Heart left ventricle (tissue), 16 donors: ENCODE data around the gene HIBCH. TPM values are rescaled to one million over a fixed set of nuclear protein-coding genes. Genes with fewer than 3 reads are reported as not detected.

Experiments
- ATAC-seq, 4 donors: fragments of 200-7000 bp; cut with Tn5 transposase; one replicate each; pipeline ENCODE4 v1.9.1; 2020 to 2022; ENCODE audit warnings: moderate library complexity in 4 of 4, mild to moderate bottlenecking in 3 of 4, moderate number of reproducible peaks in 1 of 4
- DNase-seq, 5 donors: peaks; one replicate each; pipeline ENCODE4 v3.0.0-alpha.2; 2020
- H3K27ac ChIP-seq, 12 donors: fragments of 200-600 bp; sonication (generic) in 4 of 12; one replicate each; pipeline versions ENCODE4 v1.5.0 to v1.8.0; 2016 to 2022; ENCODE audit warnings: mild to moderate bottlenecking in 2 of 12
- H3K27me3 ChIP-seq, 9 donors: fragments of 200-600 bp; sonication (generic) in 2 of 9; one replicate each; pipeline versions ENCODE4 v1.5.1 to v1.8.0; 2016 to 2022; ENCODE audit warnings: mild to moderate bottlenecking in 3 of 9
- H3K36me3 ChIP-seq, 9 donors: fragments of 200-600 bp; sonication (generic) in 2 of 9; one replicate each; pipeline versions ENCODE4 v1.5.0 to v1.8.0; 2018 to 2022; ENCODE audit warnings: mild to moderate bottlenecking in 2 of 9
- H3K4me1 ChIP-seq, 12 donors: fragments of 200-600 bp; sonication (generic) in 4 of 12; one replicate each; pipeline versions ENCODE4 v1.5.0 to v1.8.0; 2016 to 2022; ENCODE audit warnings: mild to moderate bottlenecking in 3 of 12
- H3K4me3 ChIP-seq, 12 donors: fragments of 200-600 bp; sonication (generic) in 4 of 12; one replicate each; pipeline versions ENCODE4 v1.5.0 to v1.8.0; 2017 to 2022; ENCODE audit warnings: mild to moderate bottlenecking in 9 of 12, moderate library complexity in 4 of 12
- H3K9me3 ChIP-seq, 12 donors: fragments of 200-600 bp; sonication (generic) in 4 of 12; one replicate each; pipeline versions ENCODE4 v1.5.0 to v1.8.0; 2016 to 2022; ENCODE audit warnings: mild to moderate bottlenecking in 1 of 12
- CTCF ChIP-seq, 12 donors: fragments of 200-600 bp; sonication (generic) in 4 of 12; IDR thresholded peaks; one replicate each; pipeline versions ENCODE4 v1.5.0 to v1.8.0; 2018 to 2022; ENCODE audit warnings: antibody characterized with exemption in 12 of 12, mild to moderate bottlenecking in 5 of 12
- POLR2A ChIP-seq, 2 donors: fragments of 450-650 bp; IDR thresholded peaks; one replicate each; pipeline ENCODE4 v1.6.1; 2017; ENCODE audit warnings: antibody characterized with exemption in 2 of 2, mild to moderate bottlenecking in 2 of 2, moderate library complexity in 2 of 2
- WGBS, 4 donors: extraction: QIAGEN DNeasy Blood & Tissue Kit in 2 of 4; methylation state at CpG; one replicate each; pipeline versions ENCODE4 v1.1.5 to v1.1.7; 2013 to 2018; 5-methylcytosine and 5-hydroxymethylcytosine counted together
- intact Hi-C, 10 donors: fragments of 100-400 bp; cut with DNase I; formaldehyde crosslinking; loops; one replicate each; pipeline versions ENCODE4 v1.11.1 to v1.14.2; 2022
- polyA plus RNA-seq, 2 donors: library from polyadenylated mRNA; stranded (reverse); fragments of 200-250 nt; gene quantifications; one replicate each; pipeline ENCODE4 v1.2.3, GENCODE V29; 2013
- total RNA-seq, 9 donors: library from RNA; depleted of rRNA in 2 of 9; stranded (reverse); fragments of >200 nt in 2 of 9; fragmentation: NEBNext Ultra II Directional in 3 of 9; extraction: Animal tissue kit (Norgen Biotek cat#: 25700) in 3 of 9; gene quantifications; one replicate each; pipeline versions ENCODE4 v1.1.0 to v1.2.4, GENCODE V29; 2016 to 2023
- donor health status: ischemic (EF 13 %, LVEDD 7.1; RV severe dilation, severe dysfunction).
- donor health status: healthy with polysubstance abuse.
- donor health status: DM: no; HTN: yes; CAD: no.
- donor health status: DM: no; HTN: no; CAD: no.
- donor health status: ischemic (EF 25% LVEDD 6.9; RV normal size, moderate dysfunction).
- donor health status: ischemic (EF 25% LVEDD 5.7; RV mildly dilated, moderate dysfunction).
- donor health status: healthy.
- donor health status: DM: yes; HTN: yes; CAD: no.
- donor health status: ischemic (EF 35%, LVEDD 5.7; RV mildly dilated, moderate dysfunction).
- donor health status: nonischemic (EF 11% LVEDD 7.7; RV severe dilation, severe dysfunction).
- donor health status: DM: yes; HTN: yes; CAD: no.
- donor health status: PGD.
- donor health status: ischemic (EF 29% LVEDD 5.4; RV normal size, mild dysfunction).
- donor health status: nonischemic (EF 23%, LVEDD 6.1; RV moderate dilation, normal function).

Gene HIBCH
- total and polyA plus RNA-seq, 11 donors: 7.7 to 25.3 (median 21.1) TPM

- 94 to 98% (median 97%) methylated on average over 2 of the region's 2 CpGs for WGBS, 4 donors
Measured at GRCh38 chr2:190185380-190185779, 134.2 kb downstream of the HIBCH start.

GRCh38 chr2:190184460-190184859, 135.2 kb downstream of the HIBCH start:
- 52 to 63% (median 59%) methylated on average over 4 of the region's 4 CpGs for WGBS, 4 donors
- H3K4me1 ChIP-seq: peaks cover 0 to 49% (median 12%) of the 10 kb centered on the region in 12 donors
- TF ChIP-seq POLR2A (IDR thresholded peaks at IDR 0.05) (no peak), CTCF (IDR thresholded peaks at IDR 0.05) (no peak)
- H3K4me3 ChIP-seq: no peak overlapping the region
- no peaks in the 10 kb centered on the region for H3K9me3 ChIP-seq
- no peak for ATAC-seq
- no peaks in the 10 kb centered on the region for H3K27me3 ChIP-seq
- peak overlapping the region in 2 of 12 donors; percentile 11 to 18 for H3K27ac ChIP-seq
- DNase-seq: no peak
- no peaks in the 10 kb centered on the region for H3K36me3 ChIP-seq
- intact Hi-C loops: loop anchor here in 5 of 10 donors (5.0 to 10.0 kb wide), 5 partner anchors 90 to 130 kb away; partner anchors contain the start of gene HIBCH (in 1 of the 5)

More at GRCh38 chr2:190185380-190185779, 134.2 kb downstream of the HIBCH start:
- ATAC-seq (no peak), DNase-seq (no peak)
- Histone ChIP-seq H3K27ac (peak overlapping the region in 1 of 12 donors; percentile 10), H3K4me3 (no peak overlapping the region), H3K36me3 (no peaks in the 10 kb centered on the region), H3K4me1 (peaks cover 0 to 40% (median 6%) of the 10 kb centered on the region in 12 donors), H3K27me3 (no peaks in the 10 kb centered on the region), H3K9me3 (no peaks in the 10 kb centered on the region)
- intact Hi-C loops: loop anchor here in 3 of 10 donors (10.0 kb wide), 3 partner anchors 91 to 129 kb away; partner anchors contain the start of gene HIBCH (in 1 of the 3)
- TF ChIP-seq POLR2A (IDR thresholded peaks at IDR 0.05) (no peak), CTCF (IDR thresholded peaks at IDR 0.05) (no peak)

GRCh38 chr2:190183539-190183938, 136.1 kb downstream of the HIBCH start:
- Histone ChIP-seq H3K4me1 (peaks cover 0 to 50% (median 12%) of the 10 kb centered on the region in 12 donors), H3K36me3 (no peaks in the 10 kb centered on the region), H3K27ac (peak overlapping the region in 7 of 12 donors; percentile 2 to 96 (median 28)), H3K27me3 (no peaks in the 10 kb centered on the region), H3K4me3 (no peak overlapping the region), H3K9me3 (no peaks in the 10 kb centered on the region)
- WGBS, 4 donors: 86 to 93% (median 89%) methylated on average over 2 of the region's 2 CpGs
- no peak for TF ChIP-seq POLR2A (IDR thresholded peaks at IDR 0.05)
- peak in 2 of 12 donors; percentile 25 to 34 for TF ChIP-seq CTCF (IDR thresholded peaks at IDR 0.05)
- ATAC-seq: no peak
- DNase-seq: no peak
- intact Hi-C loops: loop anchor here in 5 of 10 donors (5.0 to 10.0 kb wide), 5 partner anchors 89 to 131 kb away; partner anchors contain the start of gene HIBCH (in 1 of the 5)

GRCh38 chr2:190182071-190182524, 137.5 kb downstream of the HIBCH start:
- ATAC-seq (no peak), DNase-seq (no peak)
- no peak for TF ChIP-seq POLR2A (IDR thresholded peaks at IDR 0.05)
- TF ChIP-seq CTCF (IDR thresholded peaks at IDR 0.05): no peak
- intact Hi-C loops: loop anchor here in 5 of 10 donors (5.0 to 10.0 kb wide), 5 partner anchors 87 to 133 kb away; partner anchors contain the start of gene HIBCH (in 1 of the 5)
- Histone ChIP-seq H3K36me3 (no peaks in the 10 kb centered on the region), H3K27me3 (no peaks in the 10 kb centered on the region), H3K27ac (peak overlapping the region in 5 of 12 donors; percentile 88 to 97 (median 96)), H3K4me3 (peak overlapping the region in 8 of 12 donors; percentile 2 to 87 (median 71)), H3K9me3 (no peaks in the 10 kb centered on the region), H3K4me1 (peaks cover 0 to 50% (median 12%) of the 10 kb centered on the region in 12 donors)
- 51 to 61% (median 57%) methylated on average over 3 of the region's 3 CpGs for WGBS, 4 donors
